GM23338 (cell line): ENCODE results near the gene EYA2. TPM values are rescaled to one million over a fixed set of nuclear protein-coding genes. Genes with fewer than 3 reads are reported as not detected.

Source experiments
- ATAC-seq: fragments of 200-7000 bp; cut with Tn5 transposase; 3 replicates; pipeline ENCODE4 v1.9.1; 2020
- DNase-seq: peaks from one replicate; pipeline ENCODE4 v3.0.0-alpha.2; 2015; ENCODE audit warnings: low spot score
- H2AFZ ChIP-seq: fragments of 200-600 bp; sonication (generic); 2 replicates; pipeline ENCODE4 v1.8.0; 2016; ENCODE audit warnings: antibody characterized with exemption, mild to moderate bottlenecking, moderate library complexity
- H3F3A ChIP-seq: fragments of 200-600 bp; sonication (generic); replicated peaks from 2 replicates; pipeline ENCODE4 v1.8.0; 2017; ENCODE audit warnings: antibody characterized with exemption, mixed run types, low read depth
- H3K27ac ChIP-seq: fragments of 200-600 bp; sonication (generic); 2 replicates; pipeline ENCODE4 v1.6.1; 2016; ENCODE audit warnings: low read depth
- H3K27me3 ChIP-seq: fragments of 200-600 bp; sonication (generic); 2 replicates; pipeline ENCODE4 v1.8.0; 2016; ENCODE audit warnings: mild to moderate bottlenecking, mixed run types, moderate library complexity; ENCODE audit not compliant: insufficient read depth
- H3K36me3 ChIP-seq: fragments of 200-600 bp; sonication (generic); 2 replicates; pipeline ENCODE4 v1.8.0; 2016; ENCODE audit warnings: mild to moderate bottlenecking; ENCODE audit not compliant: insufficient read depth
- H3K4me1 ChIP-seq: fragments of 200-600 bp; sonication (generic); 2 replicates; pipeline ENCODE4 v1.8.0; 2016; ENCODE audit warnings: mild to moderate bottlenecking, moderate library complexity; ENCODE audit not compliant: insufficient read depth
- H3K4me2 ChIP-seq: fragments of 200-600 bp; sonication (generic); 2 replicates; pipeline ENCODE4 v1.7.1; 2017; ENCODE audit warnings: mixed run types
- H3K4me3 ChIP-seq: fragments of 200-600 bp; sonication (generic); 2 replicates; pipeline ENCODE4 v1.6.1; 2016; ENCODE audit warnings: mixed run types
- H3K79me2 ChIP-seq: fragments of 200-600 bp; sonication (generic); replicated peaks from 2 replicates; pipeline ENCODE4 v1.8.0; 2017; ENCODE audit warnings: mild to moderate bottlenecking; ENCODE audit not compliant: insufficient read depth
- H3K9me2 ChIP-seq: fragments of 200-600 bp; sonication (generic); 2 replicates; pipeline ENCODE4 v1.8.0; 2017; ENCODE audit not compliant: insufficient read depth
- H4K20me1 ChIP-seq: fragments of 200-600 bp; sonication (generic); replicated peaks from 2 replicates; pipeline ENCODE4 v1.8.0; 2017; ENCODE audit warnings: mild to moderate bottlenecking; ENCODE audit not compliant: insufficient read depth
- H3K27ac Mint-ChIP-seq: 2 replicates; pipeline ENCODE4 v1.8.0; 2020; ENCODE audit warnings: inconsistent platforms, mild to moderate bottlenecking, moderate library complexity, mixed read lengths
- H3K27me3 Mint-ChIP-seq: 3 replicates; pipeline ENCODE4 v1.8.0; 2022; ENCODE audit warnings: low read depth, mild to moderate bottlenecking, moderate library complexity, mixed read lengths, inconsistent platforms; ENCODE audit not compliant: insufficient read depth, poor library complexity
- H3K36me3 Mint-ChIP-seq: 3 replicates; pipeline ENCODE4 v1.8.0; 2021; ENCODE audit warnings: low read depth, mild to moderate bottlenecking, inconsistent platforms, moderate library complexity, mixed read lengths
- H3K4me1 Mint-ChIP-seq: 3 replicates; pipeline ENCODE4 v1.8.0; 2020; ENCODE audit warnings: mild to moderate bottlenecking, inconsistent platforms, mixed read lengths
- H3K4me3 Mint-ChIP-seq: 3 replicates; pipeline ENCODE4 v1.8.0; 2021; ENCODE audit warnings: moderate library complexity, mild to moderate bottlenecking, inconsistent platforms, mixed read lengths
- H3K9me3 Mint-ChIP-seq: 3 replicates; pipeline ENCODE4 v1.8.0; 2020; ENCODE audit warnings: moderate library complexity, mild to moderate bottlenecking, inconsistent platforms, mixed read lengths
- ETS1 ChIP-seq: IDR thresholded peaks from 2 replicates; pipeline ENCODE4 v1.6.1; 2016; ENCODE audit warnings: antibody characterized with exemption
- EZH2 ChIP-seq: fragments of 200-600 bp; sonication (generic); IDR thresholded peaks from one replicate; pipeline ENCODE4 v1.8.0; 2017; ENCODE audit warnings: antibody characterized with exemption, mild to moderate bottlenecking, low read depth; ENCODE audit not compliant: unreplicated experiment
- JUNB ChIP-seq: IDR thresholded peaks from one replicate; pipeline ENCODE4 v1.6.1; 2016; ENCODE audit warnings: antibody characterized with exemption; ENCODE audit not compliant: unreplicated experiment
- ZNF462 ChIP-seq: fragments of 250-450 bp; sonication (Bioruptor Pico); IDR thresholded peaks from 2 replicates; pipeline ENCODE4 v1.5.0; 2020; ENCODE audit warnings: mild to moderate bottlenecking, moderate library complexity
- polyA plus RNA-seq: library from polyadenylated mRNA; unstranded; fragments of >200 nt; fragmentation: Nextera tagmentation; extraction: Ambion mirVana; gene quantifications from 2 replicates; pipeline ENCODE4 v1.2.1, GENCODE V29; 2016
- total RNA-seq: library from RNA; depleted of rRNA; stranded (reverse); fragments of >200 nt; shearing (Covaris generic); gene quantifications from 2 replicates; pipeline ENCODE4 v1.2.3, GENCODE V29; 2014

The EYA2 gene
- total and polyA plus RNA-seq, 2 experiments from 2014 or later = 0.50 to 0.56 TPM

DNA sequence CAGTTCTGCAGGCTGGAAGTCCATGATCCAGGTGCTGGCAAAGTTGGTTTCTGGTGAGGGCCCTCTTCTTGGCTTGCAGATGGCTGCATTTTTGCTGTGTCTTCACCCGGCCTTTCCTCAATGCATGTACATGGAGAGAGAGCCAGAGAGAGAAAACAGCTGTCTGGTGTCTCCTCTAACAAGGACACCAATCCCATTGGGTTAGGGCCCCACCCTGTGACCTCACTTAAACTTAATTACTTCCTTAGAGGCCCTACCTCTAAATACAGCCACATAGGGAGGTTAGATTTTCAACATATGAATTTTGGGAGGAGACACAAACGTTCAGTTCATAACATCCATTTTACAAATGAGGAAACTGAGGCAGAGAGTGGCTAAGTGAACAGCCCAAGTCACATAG is 259.4 kb downstream of the EYA2 start (continued):
- no peak for TF ChIP-seq ZNF462 (CRISPR knock-in tag)

GRCh38 chr20:47156301-47157137 is 261.9 kb downstream of the EYA2 start:
- H3K4me3 Mint-ChIP-seq = no peak overlapping the region
- Histone ChIP-seq H2AFZ (peak overlapping the region; percentile 83), H3K4me1 (no peaks in the 10 kb centered on the region; the same call in 1 of the 2 replicates), H3K4me3 (no peak overlapping the region), H3K36me3 (no peaks in the 10 kb centered on the region), H3K27me3 (no peaks in the 10 kb centered on the region), H4K20me1 (no peaks in the 10 kb centered on the region), H3K4me2 (peak overlapping the region; percentile 45; the same call in 1 of the 2 replicates), H3K79me2 (no peaks in the 10 kb centered on the region), H3K27ac (0 out of 2 replicates have a peak overlapping the region, but pooled peaks have one; percentile 26), H3F3A (no peaks in the 10 kb centered on the region), H3K9me2 (no peaks in the 10 kb centered on the region)
- TF ChIP-seq EZH2 (no peak), ETS1 (no peak), JUNB (no peak)
- ATAC-seq (no peak), DNase-seq (no peak)
- peaks cover 3% of the 10 kb centered on the region for H3K27me3 Mint-ChIP-seq
- 0 out of 3 replicates have a peak, but pooled peaks cover 3% of the 10 kb centered on the region for H3K36me3 Mint-ChIP-seq
- peaks cover 4% of the 10 kb centered on the region; the same call in 2 of the 3 replicates for H3K4me1 Mint-ChIP-seq
- no peaks in the 10 kb centered on the region for H3K9me3 Mint-ChIP-seq
- 0 out of 2 replicates have a peak overlapping the region, but pooled peaks have one; percentile 23 for H3K27ac Mint-ChIP-seq
